BJ (cell line): ENCODE data around the gene ZNF155. TPM values are rescaled to one million over a fixed set of nuclear protein-coding genes. Genes with fewer than 3 reads are reported as not detected.
A peak's percentile ranks its signal among the peaks of the same experiment; 100 is the strongest.

Experiments
- CTCF ChIA-PET: fragments of 350-600 bp; formaldehyde crosslinking; extraction: SDS; loops from one replicate; lab custom pipeline; 2021; ENCODE audit warnings: antibody characterized with exemption, inconsistent platforms; lab: Yijun Ruan, JAX
- POLR2A ChIA-PET: fragments of 300-600 bp; sonication (Branson Sonifier 250); formaldehyde crosslinking; extraction: SDS; loops from one replicate; lab custom pipeline; 2021; ENCODE audit warnings: antibody characterized with exemption; lab: Charles Lee
- DNase-seq: peaks from one replicate; pipeline ENCODE4 v3.0.0-alpha.2; 2011; ENCODE audit warnings: low read depth
- H3K27me3 ChIP-seq: 2 replicates; pipeline ENCODE4 v1.6.0; 2011; ENCODE audit warnings: low read length; ENCODE audit not compliant: control insufficient read depth, insufficient read depth
- H3K36me3 ChIP-seq: 2 replicates; pipeline ENCODE4 v1.5.1; 2011; ENCODE audit warnings: low read length; ENCODE audit not compliant: control insufficient read depth, insufficient read depth
- H3K4me3 ChIP-seq: 2 replicates; pipeline ENCODE4 v1.5.1; 2011; ENCODE audit warnings: low read depth, mild to moderate bottlenecking, control low read depth, low read length
- CTCF ChIP-seq: IDR thresholded peaks from 2 replicates; pipeline ENCODE4 v1.5.1; 2011; ENCODE audit warnings: low read depth, mild to moderate bottlenecking, control low read depth, inconsistent platforms, low read length, moderate library complexity; ENCODE audit not compliant: insufficient read depth
- polyA plus RNA-seq: library from polyadenylated mRNA; depleted of rRNA; stranded (reverse); fragments of >200 nt; gene quantifications from 2 replicates; pipeline ENCODE4 v1.2.3, GENCODE V29; 2011

The ZNF155 gene
- polyA plus RNA-seq, 1 experiment: 2.4 TPM

- Histone ChIP-seq H3K36me3 (no peaks in the 10 kb centered on the region), H3K4me3 (no peak overlapping the region), H3K27me3 (no peaks in the 10 kb centered on the region; the same call in 1 of the 2 replicates)
- DNase-seq: no peak
- ChIA-PET POLR2A (no interaction called here), CTCF (interaction anchor here (1.3 kb wide), 1 partner anchor 10 kb away, joined by 4 read pairs; no protein-coding TSS in a partner anchor)
- TF ChIP-seq CTCF: no peak
Measured at GRCh38 chr19:44021221-44021620, 37.2 kb downstream of the ZNF155 start.

GRCh38 chr19:44024900-44025216, 40.9 kb downstream of the ZNF155 start:
- CTCF ChIA-PET: no interaction called here

GRCh38 chr19:44025217-44025936, 41.4 kb downstream of the ZNF155 start, which contains the start of gene ZNF222:
Gene ZNF222, plus strand, starts transcription at chr19:44025379. Its CDS starts 58 bp downstream, at chr19:44025437.
- Histone ChIP-seq H3K27me3 (no peaks in the 10 kb centered on the region; the same call in 1 of the 2 replicates), H3K4me3 (peak within 1 kb of the TSS; percentile 78), H3K36me3 (no peaks in the 10 kb centered on the region)
- peak; percentile 50 for DNase-seq
- ChIA-PET CTCF (no interaction called here), POLR2A (no interaction called here)
- no peak for TF ChIP-seq CTCF

More at GRCh38 chr19:44024900-44025216, 40.9 kb downstream of the ZNF155 start:
- no peak for DNase-seq
- no peaks in the 10 kb centered on the region for H3K36me3 ChIP-seq
- POLR2A ChIA-PET: no interaction called here
- TF ChIP-seq CTCF: no peak
- H3K4me3 ChIP-seq: peak overlapping the region; percentile 78
- no peaks in the 10 kb centered on the region; the same call in 1 of the 2 replicates for H3K27me3 ChIP-seq

- Histone ChIP-seq H3K36me3 (no peaks in the 10 kb centered on the region; the same call in 1 of the 2 replicates), H3K4me3 (no peak overlapping the region), H3K27me3 (no peaks in the 10 kb centered on the region)
- no peak for DNase-seq
- no peak for TF ChIP-seq CTCF
- ChIA-PET POLR2A (no interaction called here), CTCF (no interaction called here)
Measured at GRCh38 chr19:44026622-44027021, 42.6 kb downstream of the ZNF155 start.

GRCh38 chr19:44032001-44032610, 48.1 kb downstream of the ZNF155 start:
- CTCF ChIA-PET: no interaction called here
- Histone ChIP-seq H3K27me3 (no peaks in the 10 kb centered on the region), H3K36me3 (peaks cover 8% of the 10 kb centered on the region), H3K4me3 (no peak overlapping the region)
- DNase-seq: no peak
- POLR2A ChIA-PET: no interaction called here
- TF ChIP-seq CTCF: no peak
